SH-SY5Y (cell line): ENCODE data around the gene PGBD5.

ENCODE experiments used
- GATA2 ChIP-seq: IDR thresholded peaks from 2 replicates; pipeline ENCODE4 v1.6.1; 2011; ENCODE audit warnings: mild to moderate bottlenecking, low read depth, low read length
- GATA3 ChIP-seq: IDR thresholded peaks from 2 replicates; pipeline ENCODE4 v1.6.1; 2011; ENCODE audit warnings: low read depth, mild to moderate bottlenecking, low read length, moderate library complexity

GRCh38 chr1:230375780-230376179 lies 50.4 kb downstream of the PGBD5 start:
- TF ChIP-seq GATA2 (no peak), GATA3 (no peak)
